GF-D8 (cell line): ENCODE measurements around the gene ZNF524.

ENCODE experiments used
- DNase-seq: peaks from one replicate; lab custom pipeline; 2025; lab: John Stamatoyannopoulos, UW

Gene ZNF524

DNA sequence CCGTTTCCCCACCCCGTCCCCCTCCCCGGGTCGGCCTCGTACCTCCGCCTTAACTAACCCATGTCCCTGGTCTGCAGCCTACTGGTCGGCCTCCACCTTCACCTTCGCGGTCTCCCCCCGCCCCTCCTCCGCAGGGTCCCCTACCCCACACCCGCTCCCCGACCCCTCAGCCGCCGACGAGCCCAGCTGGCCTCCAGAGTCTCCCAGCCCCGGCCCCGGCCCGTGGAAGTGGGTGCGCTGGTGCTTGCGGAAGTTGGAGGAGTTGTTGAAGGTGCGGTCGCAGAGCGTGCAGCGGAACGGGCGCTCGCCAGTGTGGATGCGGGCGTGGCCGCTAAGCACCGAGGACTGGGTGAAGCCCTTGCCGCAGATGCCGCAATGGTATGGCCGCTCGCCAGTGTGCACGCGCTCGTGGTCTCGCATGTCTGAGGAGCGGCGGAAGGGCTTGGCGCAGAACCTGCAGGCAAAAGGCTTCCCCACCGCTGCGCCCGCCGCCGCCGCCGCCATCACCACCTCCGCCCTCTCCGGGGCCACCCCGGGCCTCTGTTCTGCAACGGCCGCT is 21.7 kb downstream of the ZNF524 start:
- DNase-seq, result no peak

- no peak for DNase-seq
Observed at GRCh38 chr19:55622242-55622969, 22.3 kb downstream of the ZNF524 start.

DNA sequence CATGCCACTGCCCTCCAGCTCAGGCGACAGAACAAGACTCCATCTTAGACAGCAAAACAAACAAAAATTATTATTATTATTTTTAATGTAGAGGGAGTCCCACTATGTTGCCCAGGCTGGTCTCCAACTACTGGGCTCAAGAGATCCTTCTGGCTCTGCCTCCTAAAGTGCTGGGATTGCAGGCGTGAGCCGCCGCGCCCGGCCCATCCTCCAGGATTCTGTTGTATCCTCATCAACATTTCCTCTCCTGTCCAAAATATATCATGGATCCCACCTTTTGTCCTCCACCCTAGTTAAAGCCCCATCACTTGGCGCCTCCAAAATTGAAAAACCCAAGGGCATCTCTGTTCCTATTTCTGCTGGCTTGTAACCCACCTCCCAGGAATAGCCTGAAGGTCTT is 23.0 kb downstream of the ZNF524 start:
- DNase-seq, result no peak

- no peak for DNase-seq
Observed at GRCh38 chr19:55623561-55623960, 23.5 kb downstream of the ZNF524 start.

DNA sequence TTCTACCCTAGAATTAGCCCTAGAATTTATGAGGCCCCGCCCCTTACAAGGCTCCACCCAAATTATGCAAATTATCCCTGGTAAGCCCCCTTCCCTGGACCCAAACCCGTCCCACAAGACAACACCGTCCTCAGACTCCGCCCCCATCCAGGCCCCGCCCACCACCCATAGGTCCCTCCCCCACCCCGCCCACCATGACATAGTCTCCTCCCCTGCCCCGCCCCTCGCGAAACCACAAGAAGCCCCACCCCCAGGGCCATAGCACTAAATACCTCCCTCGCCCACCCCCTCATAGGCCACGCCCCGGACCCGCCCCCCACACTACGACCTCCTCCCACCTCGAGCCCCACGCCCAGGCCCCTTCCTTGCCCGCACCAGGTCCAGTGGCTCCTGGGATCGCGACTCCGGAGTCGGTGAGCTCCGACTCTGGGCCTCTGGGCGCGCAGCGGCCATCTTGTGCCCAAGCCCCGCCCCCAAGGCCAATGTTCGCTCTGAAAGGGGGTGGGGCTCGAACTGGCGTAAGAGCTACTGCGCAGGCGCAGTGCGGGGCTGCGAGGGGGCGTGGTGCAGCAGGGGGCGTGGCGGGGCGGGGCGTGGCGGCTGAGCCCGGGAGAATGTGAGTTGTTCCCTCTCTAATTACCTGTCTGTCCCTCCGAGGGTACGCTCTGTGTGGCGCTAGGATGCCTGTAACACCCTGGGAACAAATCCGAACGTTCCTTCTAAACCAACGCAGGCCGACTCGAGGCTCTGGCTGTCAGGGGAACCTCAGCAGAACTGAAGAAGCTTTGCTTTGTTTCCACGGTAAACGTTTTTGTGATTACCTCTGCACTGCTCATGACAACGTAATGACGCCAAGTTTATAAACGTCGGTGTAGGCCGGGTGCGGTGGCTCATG is 24.3 kb downstream of the ZNF524 start, which contains the start of gene ZNF784:
TSS of gene ZNF784 (minus strand) at position 458 of the 895 bp plus-strand sequence. CDS start at position 453, 5 bp downstream.
- DNase-seq, result peak; percentile 55

GRCh38 chr19:55625004-55625326 is 24.9 kb downstream of the ZNF524 start:
- no peak for DNase-seq

DNA sequence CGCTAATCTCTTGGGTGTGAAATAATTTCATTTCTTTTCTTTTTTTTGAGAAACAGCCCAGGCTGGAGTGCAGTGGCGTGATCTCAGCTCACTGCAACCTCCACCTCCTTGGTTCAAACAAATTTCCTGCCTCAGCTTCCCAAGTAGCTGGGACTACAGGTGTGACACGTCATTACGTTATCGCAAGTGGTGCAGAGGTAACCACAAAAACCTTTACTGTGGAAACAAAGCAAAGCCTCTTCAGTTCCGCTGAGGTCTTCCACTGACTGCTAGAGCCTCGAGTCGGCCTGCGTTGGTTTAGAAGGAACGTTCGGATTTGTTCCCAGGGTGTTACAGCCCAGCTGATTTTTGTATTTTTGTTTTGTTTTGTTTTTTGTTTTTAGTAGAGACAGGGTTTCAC is 26.3 kb downstream of the ZNF524 start:
- no peak for DNase-seq

DNA sequence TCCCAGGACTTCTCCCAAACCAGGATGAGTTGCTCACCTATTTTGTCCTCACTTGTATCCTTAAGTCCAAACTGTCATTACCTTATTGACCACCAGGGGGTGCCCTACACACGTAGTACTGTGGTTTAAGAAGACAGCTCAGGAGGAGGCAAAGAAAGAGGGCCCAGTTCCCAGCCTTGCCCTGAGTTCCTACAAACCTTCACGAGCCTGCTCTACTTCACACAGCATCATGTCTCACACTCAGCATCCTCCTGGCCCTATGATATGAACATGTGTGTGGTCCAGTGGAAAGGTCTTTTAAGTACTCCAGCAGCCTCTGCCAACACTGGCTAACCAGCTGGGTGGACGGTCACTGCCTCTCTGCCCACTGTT is 32.4 kb downstream of the ZNF524 start:
- peak; percentile 77 for DNase-seq

GRCh38 chr19:55633861-55634260 is 33.8 kb downstream of the ZNF524 start:
- DNase-seq, result peak; percentile 66

DNA sequence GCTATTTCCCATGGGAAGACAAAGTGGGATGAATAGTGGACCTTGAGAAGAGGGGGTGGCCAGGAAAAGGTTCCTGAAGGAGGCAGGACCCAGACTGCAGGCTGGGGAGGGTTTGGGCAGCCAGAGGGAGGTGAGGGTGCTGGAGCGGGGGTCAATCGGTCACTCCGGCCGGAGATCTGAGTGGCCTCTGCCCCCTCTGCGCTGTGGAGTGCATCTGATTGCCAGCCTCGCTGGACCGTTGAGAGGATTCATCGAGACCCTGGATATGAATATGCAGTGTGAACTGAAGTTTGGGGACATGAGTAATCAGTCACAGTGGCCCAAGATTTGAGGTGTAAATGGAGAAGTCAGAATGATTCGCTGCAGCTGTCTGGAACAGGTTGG is 35.2 kb downstream of the ZNF524 start:
- no peak for DNase-seq

GRCh38 chr19:55635856-55636440 is 35.9 kb downstream of the ZNF524 start:
- DNase-seq, result no peak

GRCh38 chr19:55636723-55637122 is 36.6 kb downstream of the ZNF524 start:
- DNase-seq, result no peak

- DNase-seq, result no peak
Observed at GRCh38 chr19:55637534-55637933, 37.4 kb downstream of the ZNF524 start.

DNA sequence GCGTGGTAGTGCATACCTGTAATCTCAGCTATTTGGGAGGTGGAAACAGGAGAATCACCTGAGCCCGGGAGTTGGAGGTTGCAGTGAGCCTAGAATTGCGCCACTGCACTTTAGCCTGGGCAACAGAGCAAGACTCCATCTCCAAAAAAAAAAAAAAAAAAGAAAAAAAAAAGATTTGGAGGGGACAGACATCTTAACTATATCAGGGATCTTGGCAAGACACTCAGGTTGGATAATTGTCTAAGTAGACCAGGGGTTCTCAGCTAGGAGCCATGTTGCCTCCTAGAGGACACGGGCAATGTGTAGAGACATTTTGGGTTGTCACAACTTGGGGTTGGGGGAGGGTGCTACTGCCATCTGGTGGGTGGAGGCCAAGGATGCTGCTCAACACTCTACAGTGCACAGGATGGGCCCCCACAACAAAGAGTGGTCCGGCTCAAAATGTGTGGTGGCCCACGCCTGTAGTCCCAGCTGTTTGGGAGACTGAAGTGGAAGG is 38.8 kb downstream of the ZNF524 start:
- peak; percentile 29 for DNase-seq

DNA sequence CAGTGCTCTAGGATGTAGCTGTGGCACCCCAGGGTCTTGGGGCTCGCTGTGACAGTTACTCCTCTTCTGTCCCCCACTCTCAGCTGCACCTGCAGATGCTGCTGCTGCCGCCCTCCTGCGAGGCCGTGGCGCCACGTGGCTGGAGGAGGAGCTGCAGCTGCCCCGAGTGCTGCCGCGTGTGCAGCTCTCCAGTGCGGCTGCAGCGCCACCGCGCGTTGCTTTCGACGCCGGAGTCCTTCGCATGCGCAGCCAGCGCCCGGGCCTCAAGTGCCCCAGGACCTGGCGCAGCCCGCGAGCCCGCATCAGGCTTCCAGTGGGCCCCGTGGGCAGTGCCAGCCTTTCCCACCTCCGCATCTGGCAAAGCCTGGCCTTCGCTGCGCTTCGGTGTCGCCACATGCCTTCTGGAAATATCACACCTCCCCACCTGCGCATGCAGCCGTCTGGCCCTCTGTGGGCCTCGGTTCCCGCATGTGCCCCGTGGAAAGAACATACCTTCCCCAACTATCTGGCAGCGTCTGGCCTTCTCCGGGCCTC is 40.0 kb downstream of the ZNF524 start:
- peak; percentile 49 for DNase-seq

GRCh38 chr19:55640577-55641425 is 40.7 kb downstream of the ZNF524 start, which contains the start of gene ZNF580:
ZNF580 (plus strand) TSS chr19:55641002; CDS start chr19:55642509, 1,507 bp downstream.
- DNase-seq, result no peak

GRCh38 chr19:55641426-55642152 is 41.5 kb downstream of the ZNF524 start:
- no peak for DNase-seq

- no peak for DNase-seq
Observed at GRCh38 chr19:55642153-55643002, 42.3 kb downstream of the ZNF524 start.
